Kasumi-1 (cell line): ENCODE data around the gene DLD.
"Not testable (repeated sequence)": the region's sequence is repeated elsewhere in the genome, so short reads cannot be mapped to it uniquely, and the experiment has no call there.

Source experiments
- DNase-seq, 2 experiments: peaks; one replicate each; lab custom pipeline; 2025; lab: John Stamatoyannopoulos, UW

Gene DLD

DNA sequence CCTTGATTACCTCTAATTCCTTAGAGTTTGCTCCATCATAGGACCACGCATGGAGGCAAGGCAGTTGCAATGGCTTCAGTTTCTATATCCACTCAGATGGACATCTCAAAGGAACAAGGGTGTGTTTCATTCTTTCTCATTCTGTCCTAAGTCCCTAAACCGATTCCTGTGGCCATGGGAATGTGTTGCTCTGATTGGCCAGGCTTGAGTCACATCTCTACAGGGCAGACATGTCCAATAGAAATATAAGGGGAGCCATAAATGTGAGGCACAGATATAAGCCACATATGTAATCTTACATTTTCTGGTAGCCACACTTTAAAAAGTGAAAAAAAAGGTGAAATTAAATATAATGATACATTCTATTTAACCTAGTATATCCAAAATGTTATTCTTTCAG, 16.9 kb upstream of the DLD start:
- DNase-seq = no peak

GRCh38 chr7:107874605-107875446, 16.2 kb upstream of the DLD start:
- DNase-seq = peak; percentile 86 to 88

GRCh38 chr7:107876916-107877315, 14.1 kb upstream of the DLD start:
- DNase-seq = no peak

- DNase-seq = no peak
These were observed 13.1 kb upstream of the DLD start for GRCh38 chr7:107877731-107878382.

- no peak for DNase-seq
These were observed 12.3 kb upstream of the DLD start for GRCh38 chr7:107878636-107879035.

DNA sequence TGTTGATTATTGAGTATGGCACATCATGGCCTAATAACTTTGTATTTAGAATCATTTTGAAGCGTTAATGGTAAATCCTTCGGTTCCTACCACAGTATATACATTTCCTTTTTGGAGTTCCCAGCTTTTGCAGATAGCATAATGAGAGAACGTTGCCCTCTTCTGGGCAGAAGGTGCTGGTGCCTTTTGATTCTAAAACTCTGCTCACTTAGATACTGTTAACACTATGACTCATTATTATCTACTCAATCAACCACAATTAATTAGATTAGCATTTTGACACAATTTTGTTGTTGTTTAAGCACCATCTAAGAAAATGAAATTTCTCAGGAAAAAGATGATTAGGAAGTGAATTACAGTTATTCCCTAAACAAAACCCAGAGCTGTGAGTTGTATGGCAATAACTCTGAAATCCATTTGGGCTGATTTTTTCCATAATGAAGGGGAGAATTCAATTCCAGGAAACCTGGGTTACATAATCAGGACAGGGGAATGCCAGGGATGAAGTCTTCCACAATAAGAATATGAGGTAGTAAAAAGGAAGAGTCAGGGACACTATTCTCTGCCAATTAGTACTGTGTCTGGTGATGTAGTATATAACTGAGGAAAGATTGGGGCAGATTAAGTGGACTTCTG, 11.5 kb upstream of the DLD start:
- peak; percentile 76 to 90 for DNase-seq

GRCh38 chr7:107882766-107883165, 8.2 kb upstream of the DLD start:
- DNase-seq = no peak

- DNase-seq = no peak
These were observed 6.7 kb upstream of the DLD start for GRCh38 chr7:107884066-107884818.

DNA sequence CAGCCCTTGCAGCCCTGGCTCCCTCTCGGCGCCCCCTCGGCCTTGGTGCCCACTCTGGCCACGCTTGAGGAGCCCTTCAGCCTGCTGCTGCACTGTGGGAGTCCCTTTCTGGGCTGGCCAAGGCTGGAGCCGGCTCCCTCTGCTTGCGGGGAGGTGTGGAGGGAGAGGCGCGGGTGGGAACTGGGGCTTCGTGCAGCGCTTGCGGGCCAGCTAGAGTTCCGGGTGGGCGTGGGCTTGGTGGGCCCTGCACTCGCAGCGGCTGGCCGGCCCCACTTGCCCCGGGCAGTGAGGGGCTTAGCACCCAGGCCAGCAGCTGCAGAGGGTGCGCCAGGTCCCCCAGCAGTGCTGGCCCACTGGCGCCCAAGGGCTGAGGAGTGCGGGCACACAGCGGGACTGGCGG, 3.2 kb upstream of the DLD start:
- not testable (repeated sequence) for DNase-seq

DNA sequence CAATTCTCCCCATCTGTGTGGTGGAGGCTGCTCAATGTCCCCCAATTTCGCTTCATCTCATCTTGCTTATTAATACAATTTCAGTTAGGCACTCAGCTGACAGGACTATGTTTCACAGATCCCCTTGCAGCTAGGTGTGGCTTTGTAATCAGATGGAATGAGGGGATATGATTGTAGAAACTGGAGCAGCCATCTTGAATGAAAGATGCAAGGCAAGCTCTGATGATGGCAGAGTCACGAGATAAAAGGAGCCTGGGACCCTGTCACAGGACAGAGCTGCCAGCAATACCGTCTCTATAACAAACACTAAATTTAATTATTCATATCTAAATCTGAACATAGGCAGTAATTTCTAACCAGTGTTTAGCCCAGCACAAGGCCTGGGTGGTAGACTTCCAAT, 991 bp upstream of the DLD start:
- DNase-seq = no peak

GRCh38 chr7:107890493-107890961, 456 bp upstream of the DLD start:
- DNase-seq = peak; percentile 52 to 55

GRCh38 chr7:107891636-107892366, 818 bp downstream of the DLD start:
- DNase-seq = peak in 1 of 2 experiments; percentile 35

GRCh38 chr7:107892367-107892741, 1.4 kb downstream of the DLD start:
- DNase-seq = not testable (repeated sequence)

GRCh38 chr7:107898997-107899594, 8.1 kb downstream of the DLD start:
- no peak for DNase-seq

DNA sequence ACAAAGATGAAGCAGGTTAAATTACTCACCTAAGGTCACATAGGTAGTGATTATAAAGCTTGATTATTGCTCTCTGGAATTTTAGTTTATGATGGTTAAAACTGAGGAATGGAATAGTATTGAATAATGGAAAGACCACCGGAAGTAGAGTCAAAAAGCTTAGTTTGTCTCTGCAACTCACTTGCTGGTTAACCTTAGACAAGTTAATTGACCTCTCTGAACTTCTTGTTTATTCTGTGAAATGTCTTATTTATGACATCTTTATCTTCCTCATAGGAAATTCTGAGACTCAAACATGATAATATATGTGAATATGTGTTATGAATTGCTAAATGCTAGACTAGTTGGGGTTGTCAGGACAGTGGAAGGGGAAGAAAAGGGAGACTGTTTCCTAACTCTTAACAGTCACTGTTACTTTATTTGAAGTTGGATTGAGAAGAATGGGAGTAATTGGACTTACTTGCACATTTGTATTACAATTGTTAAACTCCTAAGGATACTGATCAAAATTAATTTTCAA, 9.6 kb downstream of the DLD start:
- no peak for DNase-seq

DNA sequence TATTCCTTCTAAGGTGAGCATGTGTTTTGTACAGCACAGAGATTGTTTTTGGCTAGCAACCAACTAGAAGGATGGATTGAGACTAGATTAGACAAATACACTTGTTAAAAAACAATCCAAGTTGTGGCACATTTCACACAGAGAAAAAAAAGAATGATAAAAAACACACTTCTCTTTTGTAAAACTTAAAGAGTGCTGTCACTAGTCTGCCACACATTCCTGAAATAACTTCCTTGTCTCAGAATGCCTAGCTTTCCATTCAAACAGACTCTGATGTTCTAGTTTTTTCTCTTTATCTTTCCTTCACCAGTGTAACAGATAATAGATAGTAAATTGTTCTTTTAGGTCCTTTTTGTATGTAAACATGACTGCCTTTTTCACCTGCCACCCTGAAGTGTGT, 11.4 kb downstream of the DLD start:
- no peak for DNase-seq

DNA sequence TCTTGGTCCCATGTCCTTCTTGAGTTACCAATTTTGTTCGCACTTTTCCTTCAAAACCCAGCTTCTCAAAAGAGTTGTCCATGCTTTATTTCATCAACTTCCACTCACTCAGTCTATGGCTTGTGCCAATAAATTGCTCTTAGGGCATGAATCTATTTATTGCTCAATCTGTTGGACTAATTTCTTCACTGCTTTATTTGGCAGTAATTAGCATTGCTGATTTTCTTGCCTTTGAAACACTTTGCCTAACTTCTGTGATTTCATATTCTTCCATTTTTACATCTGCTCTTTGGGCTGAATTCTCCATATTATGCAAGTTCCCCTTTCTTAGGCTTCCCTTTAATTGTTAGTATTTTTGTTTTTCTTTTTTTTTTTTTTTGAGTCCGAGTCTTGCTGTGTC, 16.8 kb downstream of the DLD start:
- DNase-seq = no peak

DNA sequence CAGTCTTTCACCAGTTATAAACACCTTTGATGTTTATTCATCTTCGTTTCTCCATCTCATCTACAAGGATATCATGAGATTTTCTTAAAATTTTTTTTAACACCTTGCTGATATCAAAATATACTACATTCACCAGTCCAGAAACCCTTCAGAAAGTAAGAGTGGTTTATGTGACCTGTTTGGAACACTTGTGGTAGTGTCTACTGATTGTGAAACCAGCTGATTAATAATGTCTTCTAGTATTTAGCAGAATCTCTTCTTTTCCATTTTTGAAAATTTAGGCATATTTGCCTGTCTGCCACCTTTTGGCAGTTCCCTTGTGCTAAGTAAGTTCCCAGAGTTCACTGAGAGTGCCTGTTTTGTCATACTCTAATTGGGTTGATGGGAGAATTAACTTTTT, 18.5 kb downstream of the DLD start:
- no peak for DNase-seq

- DNase-seq = no peak
These were observed 21.0 kb downstream of the DLD start for GRCh38 chr7:107911981-107912380.

GRCh38 chr7:107913851-107914250, 22.9 kb downstream of the DLD start:
- DNase-seq = no peak

DNA sequence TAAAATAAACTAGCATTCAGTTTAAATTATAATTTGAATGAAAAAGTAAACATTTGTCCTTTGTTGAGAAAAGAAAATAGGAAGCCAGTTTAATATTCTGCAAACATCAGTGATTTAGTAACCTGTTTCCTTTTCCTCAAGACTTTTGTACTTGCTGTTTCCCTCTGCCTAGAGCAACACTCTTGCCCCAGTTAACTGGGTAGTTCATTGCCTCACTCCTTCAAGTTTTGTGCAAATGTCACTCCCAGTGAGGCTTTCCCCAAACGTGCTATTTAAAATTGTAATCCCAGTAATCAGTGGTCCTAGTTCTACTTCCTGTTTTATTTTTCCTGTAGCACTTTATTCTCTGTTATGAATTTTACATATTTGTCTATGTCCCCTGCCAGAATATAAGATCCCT, 23.8 kb downstream of the DLD start:
- peak in 1 of 2 experiments; percentile 8 for DNase-seq
